ENCODE data around the gene TOMM20.

GRCh38 chr1:235160383-235160956, 31.8 kb upstream of the TOMM20 start:
- TF ChIP-seq CTCF (IDR thresholded peaks at IDR 0.05) (no peak), EP300 (IDR thresholded peaks at IDR 0.05) (no peak), POLR2A (IDR thresholded peaks at IDR 0.05) (no peak)
